AG20443 (cell line): ENCODE data around the gene SYTL4.
A peak's percentile ranks its signal among the peaks of the same experiment; 100 is the strongest.
"Not testable (repeated sequence)": the region's sequence is repeated elsewhere in the genome, so short reads cannot be mapped to it uniquely, and the experiment has no call there.

Experiments used
- DNase-seq: peaks from one replicate; pipeline ENCODE4 v3.0.0; 2012; ENCODE audit warnings: low spot score, mixed read lengths

Gene SYTL4

GRCh38 chrX:100731441-100732281 lies at the start of gene SYTL4:
Gene SYTL4, minus strand, starts transcription at chrX:100732121. Its CDS starts 30,084 bp downstream, at chrX:100702037.
- DNase-seq = peak; percentile 70

- not testable (repeated sequence) for DNase-seq
Measured at GRCh38 chrX:100769439-100769838, 37.5 kb upstream of the SYTL4 start.

- peak; percentile 55 for DNase-seq
Measured at GRCh38 chrX:100768679-100769338, 36.9 kb upstream of the SYTL4 start.

- no peak for DNase-seq
Measured at GRCh38 chrX:100750883-100751282, 19.0 kb upstream of the SYTL4 start.

GRCh38 chrX:100748108-100748507 lies 16.2 kb upstream of the SYTL4 start:
- no peak for DNase-seq

- no peak for DNase-seq
Measured at GRCh38 chrX:100747703-100748102, 15.8 kb upstream of the SYTL4 start.

GRCh38 chrX:100747090-100747489 lies 15.2 kb upstream of the SYTL4 start:
- no peak for DNase-seq

- DNase-seq = no peak
Measured at GRCh38 chrX:100745806-100746537, 14.1 kb upstream of the SYTL4 start.

- DNase-seq = no peak
Measured at GRCh38 chrX:100745205-100745604, 13.3 kb upstream of the SYTL4 start.

GRCh38 chrX:100743009-100743607 lies 11.2 kb upstream of the SYTL4 start:
- no peak for DNase-seq

GRCh38 chrX:100724006-100724405 lies 7.9 kb downstream of the SYTL4 start:
- DNase-seq = not testable (repeated sequence)

GRCh38 chrX:100721328-100721727 lies 10.6 kb downstream of the SYTL4 start:
- no peak for DNase-seq

GRCh38 chrX:100720301-100720700 lies 11.6 kb downstream of the SYTL4 start:
- no peak for DNase-seq

GRCh38 chrX:100719139-100719538 lies 12.8 kb downstream of the SYTL4 start:
- DNase-seq = no peak

- no peak for DNase-seq
Measured at GRCh38 chrX:100717363-100717762, 14.6 kb downstream of the SYTL4 start.

GRCh38 chrX:100710816-100711215 lies 21.1 kb downstream of the SYTL4 start:
- no peak for DNase-seq

GRCh38 chrX:100704581-100705203 lies 27.2 kb downstream of the SYTL4 start:
- no peak for DNase-seq

- no peak for DNase-seq
Measured at GRCh38 chrX:100700809-100701208, 31.1 kb downstream of the SYTL4 start.

GRCh38 chrX:100698551-100698950 lies 33.4 kb downstream of the SYTL4 start:
- no peak for DNase-seq

GRCh38 chrX:100696699-100697351 lies 35.1 kb downstream of the SYTL4 start:
- no peak for DNase-seq

GRCh38 chrX:100695991-100696390 lies 35.9 kb downstream of the SYTL4 start:
- DNase-seq = no peak
